KMS-11 (cell line): ENCODE data around the gene SMIM43.

Experiments
- H2AFZ ChIP-seq: fragments of 200-600 bp; sonication (generic); 2 replicates; pipeline ENCODE4 v1.6.1; 2016; ENCODE audit warnings: antibody characterized with exemption, mixed run types, low read depth
- H3K27ac ChIP-seq: fragments of 200-600 bp; sonication (generic); 2 replicates; pipeline ENCODE4 v1.6.1; 2016; ENCODE audit warnings: mild to moderate bottlenecking, mixed run types
- H3K27me3 ChIP-seq: fragments of 200-600 bp; sonication (generic); 2 replicates; pipeline ENCODE4 v1.6.1; 2017; ENCODE audit warnings: mild to moderate bottlenecking, low read depth, mixed run types, moderate library complexity; ENCODE audit not compliant: insufficient read depth
- H3K36me3 ChIP-seq: fragments of 200-600 bp; sonication (generic); 2 replicates; pipeline ENCODE4 v1.6.1; 2017; ENCODE audit warnings: mild to moderate bottlenecking, mixed run types; ENCODE audit not compliant: insufficient read depth
- H3K4me1 ChIP-seq: fragments of 200-600 bp; sonication (generic); 2 replicates; pipeline ENCODE4 v1.6.1; 2016; ENCODE audit warnings: mild to moderate bottlenecking, low read depth, mixed run types; ENCODE audit not compliant: poor library complexity, severe bottlenecking
- H3K4me2 ChIP-seq: fragments of 200-600 bp; sonication (generic); 2 replicates; pipeline ENCODE4 v1.7.0; 2016; ENCODE audit warnings: mild to moderate bottlenecking, mixed run types
- H3K4me3 ChIP-seq: fragments of 200-600 bp; sonication (generic); IDR thresholded peaks from 2 replicates; pipeline ENCODE4 v1.6.1; 2017; ENCODE audit warnings: low read depth, low read length, mixed read lengths; ENCODE audit not compliant: insufficient read depth
- H3K79me2 ChIP-seq: fragments of 200-600 bp; sonication (generic); 2 replicates; pipeline ENCODE4 v1.6.1; 2016; ENCODE audit warnings: low read depth, mixed run types; ENCODE audit not compliant: insufficient read depth
- H3K9ac ChIP-seq: fragments of 200-600 bp; sonication (generic); 2 replicates; pipeline ENCODE4 v1.6.1; 2016; ENCODE audit warnings: mild to moderate bottlenecking, mixed run types
- H4K20me1 ChIP-seq: fragments of 200-600 bp; sonication (generic); 2 replicates; pipeline ENCODE4 v1.6.1; 2016; ENCODE audit warnings: mild to moderate bottlenecking, mixed run types; ENCODE audit not compliant: insufficient read depth
- TF ChIP-seq, protein P1 (sequence below): fragments of 200-600 bp; sonication (generic); conservative IDR thresholded peaks from 2 replicates; pipeline ENCODE4 v1.6.1; 2017; ENCODE audit warnings: low read depth, mild to moderate bottlenecking, antibody characterized with exemption, low read length, moderate library complexity, mixed read lengths

SMIM43 gene

DNA sequence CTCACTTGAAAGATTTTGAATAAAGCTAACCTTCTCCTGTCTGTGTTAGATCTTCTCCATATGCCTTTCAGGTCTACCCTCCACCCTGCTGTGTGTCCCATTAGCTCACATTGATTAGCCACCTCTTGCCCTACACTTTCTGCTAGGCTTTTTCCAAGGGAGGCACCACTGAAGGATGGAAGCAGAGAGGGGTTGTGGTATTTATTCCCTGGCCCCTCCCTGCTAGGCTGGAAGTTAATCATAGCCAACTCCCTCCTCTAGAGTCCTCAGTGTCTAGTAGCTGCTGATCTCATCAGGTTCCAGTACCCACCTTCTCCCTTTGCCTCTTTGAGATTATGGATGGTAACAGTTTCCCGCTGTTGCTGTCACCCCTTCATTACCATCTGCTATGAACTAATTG, 8.9 kb upstream of the SMIM43 start:
- no peak overlapping the region for H3K4me2 ChIP-seq
- no peaks in the 10 kb centered on the region for H4K20me1 ChIP-seq
- no peak overlapping the region for H3K4me3 ChIP-seq
- TF ChIP-seq, protein P1, sequence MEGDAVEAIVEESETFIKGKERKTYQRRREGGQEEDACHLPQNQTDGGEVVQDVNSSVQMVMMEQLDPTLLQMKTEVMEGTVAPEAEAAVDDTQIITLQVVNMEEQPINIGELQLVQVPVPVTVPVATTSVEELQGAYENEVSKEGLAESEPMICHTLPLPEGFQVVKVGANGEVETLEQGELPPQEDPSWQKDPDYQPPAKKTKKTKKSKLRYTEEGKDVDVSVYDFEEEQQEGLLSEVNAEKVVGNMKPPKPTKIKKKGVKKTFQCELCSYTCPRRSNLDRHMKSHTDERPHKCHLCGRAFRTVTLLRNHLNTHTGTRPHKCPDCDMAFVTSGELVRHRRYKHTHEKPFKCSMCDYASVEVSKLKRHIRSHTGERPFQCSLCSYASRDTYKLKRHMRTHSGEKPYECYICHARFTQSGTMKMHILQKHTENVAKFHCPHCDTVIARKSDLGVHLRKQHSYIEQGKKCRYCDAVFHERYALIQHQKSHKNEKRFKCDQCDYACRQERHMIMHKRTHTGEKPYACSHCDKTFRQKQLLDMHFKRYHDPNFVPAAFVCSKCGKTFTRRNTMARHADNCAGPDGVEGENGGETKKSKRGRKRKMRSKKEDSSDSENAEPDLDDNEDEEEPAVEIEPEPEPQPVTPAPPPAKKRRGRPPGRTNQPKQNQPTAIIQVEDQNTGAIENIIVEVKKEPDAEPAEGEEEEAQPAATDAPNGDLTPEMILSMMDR = no peak
- H3K4me1 ChIP-seq = no peaks in the 10 kb centered on the region
- H3K27ac ChIP-seq = no peak overlapping the region
- H3K27me3 ChIP-seq = no peaks in the 10 kb centered on the region
- H2AFZ ChIP-seq = no peak overlapping the region
- no peak overlapping the region for H3K9ac ChIP-seq
- no peaks in the 10 kb centered on the region for H3K79me2 ChIP-seq
- H3K36me3 ChIP-seq = no peaks in the 10 kb centered on the region

DNA sequence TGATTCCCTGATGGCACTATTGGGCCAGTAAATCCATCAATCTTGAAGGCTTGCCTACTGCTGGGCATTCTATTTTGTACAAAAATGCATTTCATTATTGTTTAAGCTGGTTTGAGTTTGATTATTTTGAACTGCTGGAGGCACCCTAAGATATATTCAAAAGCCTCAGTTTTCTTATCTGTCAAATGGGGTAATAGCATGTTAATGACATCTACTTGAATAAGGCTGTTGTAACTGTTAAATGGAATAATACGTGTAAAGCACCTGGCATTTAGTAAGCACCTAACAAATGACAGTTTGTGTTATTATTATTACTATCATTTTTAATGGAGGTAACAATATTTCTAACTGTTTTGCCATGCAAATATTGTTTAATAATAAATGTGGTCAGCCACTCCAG, 6.9 kb upstream of the SMIM43 start:
- TF ChIP-seq, protein P1 = no peak
- H3K79me2 ChIP-seq = no peaks in the 10 kb centered on the region
- no peaks in the 10 kb centered on the region for H4K20me1 ChIP-seq
- no peak overlapping the region for H3K4me3 ChIP-seq
- no peak overlapping the region for H2AFZ ChIP-seq
- H3K27me3 ChIP-seq = no peaks in the 10 kb centered on the region
- H3K36me3 ChIP-seq = no peaks in the 10 kb centered on the region
- H3K9ac ChIP-seq = no peak overlapping the region
- H3K4me1 ChIP-seq = no peaks in the 10 kb centered on the region
- H3K27ac ChIP-seq = no peak overlapping the region
- no peak overlapping the region for H3K4me2 ChIP-seq

DNA sequence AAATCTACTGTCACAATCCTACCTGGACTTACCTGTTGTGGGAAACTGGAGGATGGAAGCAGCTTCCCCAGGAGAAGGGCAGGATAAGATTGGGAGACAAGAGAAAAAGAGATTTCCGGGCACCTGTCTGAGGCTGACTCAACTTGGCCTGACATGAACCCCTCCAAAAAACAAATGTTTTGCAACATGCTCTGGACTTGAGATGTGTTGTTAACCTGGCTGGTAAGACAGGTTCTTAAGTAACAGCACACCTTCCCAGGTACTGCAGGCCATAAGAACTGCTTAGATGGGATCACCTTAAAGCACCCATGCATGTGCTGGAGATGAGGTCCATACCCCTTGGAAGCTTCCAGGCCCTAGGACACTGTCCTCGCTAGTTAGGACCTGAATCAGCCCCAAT, 4.4 kb upstream of the SMIM43 start:
- Histone ChIP-seq H3K4me3 (no peak overlapping the region), H3K27ac (no peak overlapping the region), H3K9ac (no peak overlapping the region), H4K20me1 (no peaks in the 10 kb centered on the region), H3K79me2 (no peaks in the 10 kb centered on the region), H2AFZ (no peak overlapping the region), H3K36me3 (no peaks in the 10 kb centered on the region), H3K4me1 (no peaks in the 10 kb centered on the region), H3K4me2 (no peak overlapping the region), H3K27me3 (no peaks in the 10 kb centered on the region)
- TF ChIP-seq, protein P1 = no peak

DNA sequence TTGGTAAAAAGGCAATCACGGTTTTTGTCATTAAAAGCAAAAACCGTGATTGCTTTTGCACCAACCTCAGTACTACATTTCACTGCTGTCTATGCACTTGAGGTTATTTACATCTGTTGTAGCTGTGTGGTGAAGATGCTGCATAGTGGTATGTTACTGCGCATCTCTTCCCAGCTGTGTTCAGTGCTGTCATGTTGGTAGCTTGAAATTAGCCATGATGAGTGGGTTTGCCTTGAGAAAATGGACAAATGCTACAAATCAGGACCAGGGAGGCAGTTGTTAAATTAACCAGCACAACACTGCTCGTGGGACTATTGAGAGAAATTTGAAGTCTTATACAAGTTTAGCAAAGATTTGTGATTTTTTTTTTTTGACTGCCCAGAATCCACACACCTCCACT, 2.2 kb upstream of the SMIM43 start:
- no peak overlapping the region for H3K4me3 ChIP-seq
- no peaks in the 10 kb centered on the region for H4K20me1 ChIP-seq
- no peak overlapping the region for H3K4me2 ChIP-seq
- TF ChIP-seq, protein P1 = no peak
- no peaks in the 10 kb centered on the region for H3K27me3 ChIP-seq
- no peaks in the 10 kb centered on the region for H3K79me2 ChIP-seq
- H3K36me3 ChIP-seq = no peaks in the 10 kb centered on the region
- H3K9ac ChIP-seq = no peak overlapping the region
- no peak overlapping the region for H2AFZ ChIP-seq
- H3K27ac ChIP-seq = no peak overlapping the region
- H3K4me1 ChIP-seq = no peaks in the 10 kb centered on the region
